MM.1S (cell line): ENCODE data around the gene ZNF576.

Experiments
- EZH2 ChIP-seq: fragments of 300-600 bp; sonication (generic); optimal IDR thresholded peaks from 2 replicates; pipeline ENCODE3; 2017; ENCODE audit warnings: low read depth, mild to moderate bottlenecking, antibody characterized with exemption, low read length, mixed read lengths
- EZH2phosphoT487 ChIP-seq: fragments of 300-600 bp; sonication (generic); IDR thresholded peaks from 2 replicates; pipeline ENCODE4 v1.6.1; 2018; ENCODE audit warnings: antibody characterized with exemption, low read length
- TF ChIP-seq, protein P1 (sequence below): fragments of 300-600 bp; sonication (generic); IDR thresholded peaks from 2 replicates; pipeline ENCODE4 v1.5.1; 2016; ENCODE audit warnings: antibody characterized with exemption, low read length, mixed read lengths

DNA sequence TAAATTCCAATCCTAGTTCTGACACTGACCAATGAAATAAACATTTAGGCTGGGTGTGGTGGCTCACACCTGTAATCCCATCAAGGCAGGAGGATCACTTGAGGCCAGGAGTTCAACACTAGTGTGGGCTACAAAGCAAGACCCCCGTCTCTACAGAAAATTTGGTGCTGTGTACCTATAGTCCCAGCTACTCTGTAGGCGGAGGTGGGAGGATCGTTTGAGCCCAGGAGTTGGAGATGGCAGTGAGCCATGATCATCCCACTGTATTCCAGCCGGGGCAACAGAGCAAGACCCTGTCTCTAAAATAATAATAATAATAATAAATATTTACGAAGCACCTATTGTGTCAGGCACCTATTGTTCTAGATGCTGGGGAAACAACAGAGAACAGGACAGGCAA is 7.1 kb upstream of the ZNF576 start:
- TF ChIP-seq, protein P1, sequence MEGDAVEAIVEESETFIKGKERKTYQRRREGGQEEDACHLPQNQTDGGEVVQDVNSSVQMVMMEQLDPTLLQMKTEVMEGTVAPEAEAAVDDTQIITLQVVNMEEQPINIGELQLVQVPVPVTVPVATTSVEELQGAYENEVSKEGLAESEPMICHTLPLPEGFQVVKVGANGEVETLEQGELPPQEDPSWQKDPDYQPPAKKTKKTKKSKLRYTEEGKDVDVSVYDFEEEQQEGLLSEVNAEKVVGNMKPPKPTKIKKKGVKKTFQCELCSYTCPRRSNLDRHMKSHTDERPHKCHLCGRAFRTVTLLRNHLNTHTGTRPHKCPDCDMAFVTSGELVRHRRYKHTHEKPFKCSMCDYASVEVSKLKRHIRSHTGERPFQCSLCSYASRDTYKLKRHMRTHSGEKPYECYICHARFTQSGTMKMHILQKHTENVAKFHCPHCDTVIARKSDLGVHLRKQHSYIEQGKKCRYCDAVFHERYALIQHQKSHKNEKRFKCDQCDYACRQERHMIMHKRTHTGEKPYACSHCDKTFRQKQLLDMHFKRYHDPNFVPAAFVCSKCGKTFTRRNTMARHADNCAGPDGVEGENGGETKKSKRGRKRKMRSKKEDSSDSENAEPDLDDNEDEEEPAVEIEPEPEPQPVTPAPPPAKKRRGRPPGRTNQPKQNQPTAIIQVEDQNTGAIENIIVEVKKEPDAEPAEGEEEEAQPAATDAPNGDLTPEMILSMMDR: no peak
- TF ChIP-seq EZH2 (no peak), EZH2phosphoT487 (no peak)
